Uterus (tissue), 2 donors: ENCODE measurements around the gene PTGFRN.

Experiments
- CTCF ChIP-seq, 4 experiments: fragments of 200-600 bp in 2 of 4; fragments of 450-650 bp in 2 of 4; sonication (generic) in 2 of 4; IDR thresholded peaks; one replicate each; pipeline ENCODE4 v1.5.1; 2016 to 2019; ENCODE audit warnings: antibody characterized with exemption in 4 of 4, mild to moderate bottlenecking in 2 of 4, moderate library complexity in 1 of 4
- POLR2A ChIP-seq, 2 donors: fragments of 450-650 bp; IDR thresholded peaks; one replicate each; pipeline ENCODE4 v1.6.1; 2016; ENCODE audit warnings: antibody characterized with exemption in 2 of 2, mild to moderate bottlenecking in 1 of 2, moderate library complexity in 1 of 2

- TF ChIP-seq CTCF (IDR thresholded peaks at IDR 0.05), result no peak
- no peak for TF ChIP-seq POLR2A (IDR thresholded peaks at IDR 0.05)
Observed at GRCh38 chr1:116882866-116883265, 26.9 kb upstream of the PTGFRN start.
